HG03575 (cell line): ENCODE measurements around the gene ETHE1.

ENCODE experiments used
- ATAC-seq: cut with Tn5 transposase; IDR thresholded peaks from one replicate; pipeline ENCODE4 v1.9.1; 2021; ENCODE audit not compliant: unreplicated experiment, insufficient number of reproducible peaks, low FRiP score; ENCODE audit errors: extremely low read depth

ETHE1 gene

DNA sequence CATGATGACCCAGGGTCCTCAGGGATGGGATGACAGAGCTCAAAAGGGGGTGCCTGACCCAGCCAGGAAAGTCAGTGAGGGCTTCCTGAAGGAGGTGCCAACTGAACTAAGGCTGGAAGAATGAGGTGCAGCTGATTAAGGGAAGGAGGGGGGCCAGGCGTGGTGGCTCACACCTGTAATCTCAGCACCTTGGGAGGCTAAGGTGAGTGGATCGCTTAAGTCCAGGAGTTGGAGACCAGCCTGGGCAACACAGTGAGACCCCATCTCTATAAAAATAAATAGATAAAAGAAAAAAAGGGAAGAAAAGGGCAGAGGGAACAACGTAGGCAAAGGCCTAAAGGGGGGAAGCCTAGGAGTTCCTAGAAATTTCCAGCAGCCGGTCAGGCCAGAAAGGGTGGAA, 52.5 kb downstream of the ETHE1 start:
- no peak for ATAC-seq

DNA sequence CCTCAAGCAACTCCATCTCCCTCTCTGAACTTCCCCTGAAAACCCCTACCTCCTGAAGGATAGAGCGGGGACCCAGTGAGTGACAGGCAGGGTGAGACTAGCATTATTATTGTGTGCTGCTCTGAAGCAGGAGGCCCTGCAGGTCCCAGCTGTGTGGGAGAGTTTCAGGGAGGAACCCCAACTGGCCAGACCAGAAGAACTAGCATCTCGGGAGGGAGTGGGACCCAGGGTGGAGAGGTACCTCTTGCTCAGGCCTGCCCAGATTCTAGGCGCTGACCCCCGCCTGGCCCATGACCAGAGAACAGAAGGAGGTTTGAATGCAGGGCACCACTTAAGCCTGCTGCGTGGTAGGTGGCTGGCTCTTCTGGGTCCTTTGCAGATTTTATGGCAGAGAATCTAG, 55.9 kb downstream of the ETHE1 start:
- no peak for ATAC-seq

DNA sequence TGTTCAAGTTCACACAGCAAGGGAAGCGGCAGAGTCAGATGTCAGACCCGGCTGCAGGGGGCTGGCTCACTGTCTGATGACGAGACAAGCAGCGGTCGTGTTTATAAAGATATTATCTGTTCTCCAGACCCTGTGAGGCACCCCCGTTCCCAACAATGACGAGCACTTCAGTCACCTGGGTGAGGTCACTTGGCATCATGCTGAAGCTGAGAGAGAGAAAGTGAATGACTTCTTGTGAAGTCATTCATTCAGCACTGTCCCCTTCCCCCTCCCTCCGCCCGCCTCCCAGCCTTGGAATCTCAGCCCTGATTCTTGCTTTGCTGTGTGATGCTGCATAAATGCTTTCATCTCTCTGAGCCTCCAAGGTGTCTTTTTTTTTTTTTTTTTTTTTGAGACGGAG, 56.7 kb downstream of the ETHE1 start:
- ATAC-seq: no peak

DNA sequence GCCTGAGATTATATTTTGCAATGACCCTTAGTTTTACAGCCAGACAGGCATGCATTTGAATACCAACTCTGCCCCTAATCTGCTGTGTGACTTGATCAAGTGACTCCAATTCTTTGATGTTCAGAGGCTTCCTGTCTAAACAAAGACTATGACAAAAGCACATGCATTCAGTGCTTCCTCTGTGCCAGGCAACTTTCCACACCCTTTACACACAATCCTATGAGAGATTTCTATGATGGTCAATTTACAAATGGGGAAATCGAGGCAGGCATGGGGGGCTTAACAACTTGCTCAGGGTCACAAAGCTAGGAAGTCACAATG, 57.9 kb downstream of the ETHE1 start:
- ATAC-seq: no peak

DNA sequence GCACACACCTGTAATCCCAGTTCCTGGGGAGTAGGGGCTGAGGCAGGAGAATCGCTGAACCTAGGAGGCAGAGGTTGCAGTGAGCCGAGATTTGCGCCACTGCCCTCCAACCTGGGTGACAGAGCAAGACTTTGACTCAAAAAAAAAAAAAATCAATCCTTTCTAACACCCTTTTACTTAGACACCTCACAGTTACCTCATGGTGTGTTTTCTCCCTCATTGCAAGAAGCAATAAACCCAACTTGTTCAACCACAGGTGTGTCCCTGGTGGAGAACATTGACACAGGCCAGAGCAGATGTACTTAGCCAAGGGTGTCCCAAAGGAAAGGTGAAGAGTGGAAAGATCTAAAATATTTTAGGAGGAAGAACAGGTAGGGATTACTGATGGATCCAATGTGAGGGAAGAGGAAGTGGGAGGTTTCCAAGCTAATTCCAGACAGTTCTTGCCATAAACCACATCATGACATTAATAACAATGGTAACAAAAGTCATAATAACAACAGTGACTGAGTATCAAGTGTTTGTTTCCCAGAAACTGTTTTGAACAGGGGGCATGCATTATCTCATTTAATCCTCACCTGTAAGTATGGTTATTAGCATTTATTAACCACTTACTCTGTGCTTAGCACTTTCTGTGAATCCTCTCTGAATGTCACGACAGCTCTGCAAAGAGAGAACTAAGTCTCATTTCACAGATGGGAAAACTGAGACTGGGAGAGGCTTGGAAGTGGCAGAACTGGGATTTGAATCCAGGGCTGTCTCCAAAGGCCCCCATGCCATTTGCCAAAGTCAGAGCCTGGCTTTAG, 58.4 kb downstream of the ETHE1 start:
- no peak for ATAC-seq

DNA sequence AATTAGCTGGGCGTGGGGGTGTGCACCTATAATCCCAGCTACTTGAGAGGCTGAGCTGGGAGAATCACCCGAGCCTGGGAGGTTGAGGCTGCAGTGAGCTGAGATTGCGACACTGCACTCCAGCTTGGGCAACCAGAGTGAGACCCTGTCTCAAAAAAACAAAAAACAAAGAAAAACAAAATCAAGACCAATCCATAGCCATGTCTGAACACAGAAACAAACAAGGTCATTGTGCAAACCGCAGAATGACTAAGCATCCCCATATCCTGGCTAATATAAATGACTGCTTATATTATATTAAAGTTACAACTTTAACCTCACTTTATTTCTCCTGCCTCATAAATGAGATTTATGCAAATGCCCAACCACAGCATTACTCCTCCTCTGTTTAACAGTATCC, 59.3 kb downstream of the ETHE1 start:
- ATAC-seq: no peak

DNA sequence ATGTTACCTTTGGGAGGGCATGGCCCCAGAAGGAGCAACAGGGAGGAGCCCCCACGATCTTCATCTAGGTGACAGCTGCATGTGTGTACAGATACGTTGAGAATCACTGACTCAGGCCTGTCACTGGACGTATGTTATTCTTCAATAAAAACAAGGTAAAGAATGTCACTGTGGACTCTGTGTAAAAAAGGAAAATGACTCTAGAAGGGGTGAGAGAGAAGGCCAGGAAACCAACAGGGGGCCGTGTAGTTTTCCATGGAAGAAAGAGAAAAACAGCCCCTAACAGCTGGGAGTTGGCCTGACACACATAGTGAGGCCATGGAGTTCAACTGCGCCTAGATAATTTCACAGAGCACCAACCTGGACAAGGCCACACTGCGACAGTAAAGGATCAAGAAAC, 59.7 kb downstream of the ETHE1 start:
- no peak for ATAC-seq

DNA sequence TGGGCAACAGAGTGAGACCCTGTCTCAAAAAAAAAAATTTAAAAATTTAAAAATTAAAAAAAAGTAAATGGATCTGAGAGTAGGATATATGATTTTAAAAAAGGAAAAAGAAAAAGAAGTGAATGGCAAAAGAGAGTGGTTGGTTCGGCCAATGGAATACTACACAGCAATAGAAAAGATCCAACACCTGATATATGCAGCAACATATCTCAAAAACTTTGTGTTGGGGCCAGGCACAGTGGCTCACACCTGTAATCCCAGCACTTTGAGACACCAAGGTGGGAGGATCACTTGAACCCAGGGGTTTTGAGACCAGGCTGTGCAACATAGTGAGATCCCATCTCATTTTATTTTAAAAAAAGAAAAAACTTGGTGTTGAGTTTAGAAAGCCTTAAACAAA, 60.2 kb downstream of the ETHE1 start:
- no peak for ATAC-seq

DNA sequence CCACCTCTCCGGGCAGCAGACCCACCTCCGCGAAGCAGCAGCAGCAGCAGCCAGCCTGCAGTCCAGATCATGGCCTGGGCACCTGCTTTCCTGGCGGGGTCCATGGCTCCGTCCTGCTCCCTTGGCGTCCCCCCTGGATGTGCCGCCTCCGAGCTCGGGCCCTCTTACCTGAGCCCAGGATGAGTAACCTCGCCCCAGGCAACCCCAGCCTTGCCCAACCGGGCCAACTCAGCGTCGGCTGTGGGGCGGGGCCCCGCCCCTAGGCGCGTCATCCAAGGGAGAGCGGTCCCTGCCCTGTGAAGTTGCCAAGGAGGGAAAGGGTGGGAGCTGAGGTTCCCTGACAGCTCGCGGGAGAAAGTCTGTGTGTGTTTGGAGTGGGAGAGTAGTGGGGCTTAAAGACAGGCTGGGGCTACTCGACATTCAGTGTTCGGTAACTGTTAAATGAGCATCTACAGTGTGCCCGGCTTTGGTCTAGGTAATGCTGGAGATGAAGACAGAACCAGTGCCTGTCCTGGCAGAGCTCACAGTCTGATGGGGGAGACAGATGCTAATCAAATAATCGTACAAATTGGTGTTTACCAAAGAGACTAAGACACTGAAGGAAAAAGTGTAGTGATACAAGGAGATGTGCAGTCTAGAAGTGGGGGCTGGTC, 61.4 kb downstream of the ETHE1 start, which contains the start of gene LYPD3:
TSS of gene LYPD3 (minus strand) at position 141 of the 653 bp plus-strand sequence. CDS start at position 104, 37 bp downstream.
- ATAC-seq: no peak

DNA sequence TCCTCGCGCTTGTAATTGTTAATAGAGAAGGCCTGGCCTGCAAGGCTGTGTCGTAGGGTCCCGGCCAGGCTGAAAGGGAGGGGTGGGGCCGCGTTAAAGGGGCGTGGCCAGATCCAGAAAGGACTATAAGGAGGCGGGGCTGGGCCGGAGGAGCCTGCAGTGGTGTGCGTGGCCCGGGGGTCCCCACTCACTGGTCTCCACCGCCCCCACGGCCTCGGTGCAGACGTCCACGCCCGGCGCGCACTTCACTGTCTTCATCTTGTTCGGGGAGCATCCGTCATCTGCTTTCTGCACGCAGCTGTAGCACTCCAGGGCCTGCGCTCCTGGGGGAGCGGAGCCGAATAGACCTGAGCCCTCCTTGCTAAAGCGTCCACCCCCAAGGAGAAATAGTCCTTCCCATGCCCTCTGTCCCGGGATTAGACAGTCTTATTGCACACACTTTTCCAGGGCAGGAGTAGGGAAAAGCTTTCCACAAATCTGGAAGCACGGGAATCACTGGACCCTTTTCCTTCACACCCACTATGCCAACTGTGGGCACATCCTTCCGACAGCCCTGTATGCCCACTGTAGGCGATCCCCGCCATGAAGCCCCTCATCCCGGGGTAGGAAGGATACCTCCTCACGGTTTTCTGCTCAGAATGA, 62.7 kb downstream of the ETHE1 start:
- ATAC-seq: no peak

DNA sequence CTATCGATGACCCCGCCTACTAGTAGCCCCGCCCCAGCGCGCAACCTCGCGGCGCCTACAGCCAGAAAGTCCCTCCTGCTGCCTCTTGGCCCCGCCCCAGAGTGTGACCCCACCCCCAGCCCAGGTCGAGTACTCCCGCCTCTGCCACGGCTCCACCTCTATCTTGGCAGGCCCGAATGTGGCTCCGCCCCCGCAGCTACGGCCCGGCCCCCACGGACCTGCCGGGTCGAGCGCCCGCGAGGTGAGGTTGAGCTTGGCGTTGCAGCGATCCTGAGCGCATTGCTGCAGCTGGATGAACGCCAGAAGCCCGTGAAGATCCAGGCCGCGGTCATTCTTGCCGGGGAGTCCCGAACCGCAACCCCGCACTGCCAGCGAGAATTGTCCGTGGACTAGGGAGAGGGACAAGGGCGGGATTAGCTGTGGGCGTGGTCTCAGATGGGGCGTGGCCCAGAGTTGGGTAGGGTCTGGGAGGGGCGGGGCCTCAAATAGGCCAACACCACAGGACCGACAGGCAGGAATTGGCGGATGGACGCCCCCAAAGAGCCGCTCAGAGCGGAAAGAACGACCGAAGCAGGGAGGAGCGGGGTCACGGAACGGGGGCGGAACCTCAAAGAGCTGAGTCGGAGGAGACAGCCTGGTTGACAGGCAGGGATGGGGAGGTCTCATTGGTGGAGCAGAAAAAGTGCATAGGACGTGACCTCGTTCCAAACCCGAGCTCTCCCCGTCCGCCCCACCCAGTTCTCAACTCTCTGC, 63.4 kb downstream of the ETHE1 start:
- no peak for ATAC-seq

DNA sequence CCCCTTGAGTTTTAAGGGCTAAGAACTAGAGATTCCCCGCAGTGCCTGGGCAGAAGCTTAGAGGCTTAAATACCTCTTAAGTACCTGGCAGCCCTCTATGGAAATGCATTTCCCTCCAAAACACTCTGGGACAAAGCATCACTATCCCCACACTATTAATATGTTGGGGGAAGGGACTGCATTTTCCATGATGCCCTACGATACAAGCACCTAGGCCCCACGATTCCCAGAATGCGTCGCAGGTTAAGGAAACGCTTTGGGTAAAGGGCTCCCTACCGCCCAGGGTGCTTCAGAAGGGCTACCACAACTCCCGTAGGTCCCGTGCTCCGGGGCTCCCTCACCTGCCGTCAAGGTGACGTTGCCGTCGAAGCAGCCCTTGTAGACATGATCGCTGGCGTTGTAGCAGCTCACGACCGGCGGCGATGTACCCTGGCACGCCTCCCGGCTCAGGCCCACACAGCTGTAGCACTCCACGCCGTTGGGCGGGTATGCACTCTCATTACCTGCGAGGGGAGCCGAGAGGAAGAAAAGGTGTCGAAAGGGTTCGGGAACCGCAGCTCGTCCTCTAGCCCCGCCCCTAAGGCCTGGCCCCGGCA, 64.1 kb downstream of the ETHE1 start:
- no peak for ATAC-seq

DNA sequence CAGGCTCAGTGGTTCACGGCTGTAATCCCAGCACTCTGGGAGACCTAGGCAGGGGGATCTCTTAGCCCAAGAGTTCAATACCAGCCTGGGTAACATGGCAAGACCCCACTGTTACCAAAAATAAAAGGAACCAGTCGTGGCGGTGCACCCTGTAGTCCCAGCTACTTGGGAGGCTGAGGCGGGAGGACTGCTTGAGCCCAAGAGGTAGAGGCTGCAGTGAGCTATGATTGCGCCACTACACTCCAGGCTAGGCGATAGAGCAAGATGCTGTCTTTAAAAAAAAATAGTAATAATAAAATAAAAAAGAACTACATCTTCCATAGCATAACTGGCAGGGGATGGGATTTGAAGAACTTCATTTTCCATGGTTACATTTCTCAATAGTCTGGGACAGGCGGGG, 64.6 kb downstream of the ETHE1 start:
- ATAC-seq: no peak

DNA sequence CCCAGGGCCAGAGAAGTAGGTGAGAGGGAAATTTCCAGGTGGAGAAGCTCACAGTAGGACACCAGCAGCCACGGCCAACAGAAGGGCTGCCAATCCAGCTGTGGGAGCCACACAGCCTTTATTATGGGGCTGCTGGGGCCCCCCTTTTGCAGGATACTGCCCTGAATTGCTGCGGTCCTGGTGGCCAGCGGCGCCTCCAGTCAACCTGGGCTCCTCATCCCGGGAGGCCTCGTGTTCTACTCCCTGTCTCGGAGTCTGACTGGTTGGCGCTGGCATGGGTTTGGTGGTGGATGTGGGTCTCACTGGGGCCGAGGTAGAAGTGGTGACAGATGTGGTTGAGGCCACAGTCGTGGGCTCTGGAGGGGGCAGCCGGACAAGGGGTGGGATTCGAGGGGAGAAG, 65.7 kb downstream of the ETHE1 start:
- no peak for ATAC-seq

DNA sequence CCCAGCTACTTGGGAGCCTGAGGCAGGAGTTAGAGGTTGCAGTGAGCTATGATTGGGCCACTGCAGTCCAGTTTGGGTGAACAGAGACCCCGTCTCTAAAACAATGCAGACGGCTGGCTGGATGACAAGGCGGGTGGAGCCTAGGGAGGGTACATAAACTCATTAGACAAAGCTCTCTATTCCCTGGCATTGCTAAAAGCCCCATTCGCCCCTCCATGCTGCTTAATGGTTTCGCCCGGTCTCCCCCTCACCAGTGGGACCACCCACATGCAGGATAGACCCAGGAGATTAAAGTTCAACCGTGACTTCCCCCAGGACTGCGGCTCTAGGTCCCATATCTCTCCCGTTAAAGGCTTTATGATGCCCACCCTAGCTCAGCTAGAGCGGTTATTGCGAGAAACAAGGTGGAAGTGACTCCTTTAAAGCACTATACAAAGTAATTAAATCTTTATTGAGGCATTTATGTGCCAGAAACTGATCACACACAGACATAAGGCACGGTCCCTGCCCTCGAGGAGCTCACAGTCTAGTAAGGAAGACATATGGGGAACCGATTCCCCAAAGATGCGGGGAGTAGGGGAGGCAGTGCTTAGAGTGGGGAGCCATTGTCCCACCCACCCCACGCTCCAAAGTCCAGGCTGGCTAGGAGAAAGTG, 66.5 kb downstream of the ETHE1 start:
- no peak for ATAC-seq

DNA sequence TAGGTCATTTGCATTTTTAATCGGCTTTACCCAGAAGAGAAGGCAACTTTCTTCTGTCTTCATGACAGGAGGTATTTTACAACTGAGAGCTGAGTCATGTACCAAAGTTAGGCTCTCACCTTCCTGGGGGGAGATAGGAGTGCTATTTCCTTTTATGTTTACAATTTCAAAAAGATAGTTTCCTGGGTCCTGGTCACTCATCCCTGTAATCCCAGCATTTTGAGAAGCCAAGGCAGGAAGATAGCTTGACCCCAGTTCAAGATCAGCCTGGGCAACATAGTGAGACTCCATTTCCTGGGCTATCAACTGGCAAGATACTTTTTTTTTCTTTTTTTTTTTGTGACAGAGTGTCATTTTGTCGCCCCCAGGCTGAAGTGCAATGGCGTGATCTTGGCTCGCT, 69.2 kb downstream of the ETHE1 start:
- no peak for ATAC-seq
